WI38 (cell line): ENCODE data around the gene FLRT1.

Experiments
- H3K4me3 ChIP-seq: 2 replicates; pipeline ENCODE4 v1.5.1; 2011; ENCODE audit warnings: low read depth, mild to moderate bottlenecking, control low read depth, low read length
- TF ChIP-seq, protein P1 (sequence below): IDR thresholded peaks from 2 replicates; pipeline ENCODE4 v1.5.1; 2012; ENCODE audit warnings: low read depth, mild to moderate bottlenecking, control low read depth, low read length

Gene FLRT1

DNA sequence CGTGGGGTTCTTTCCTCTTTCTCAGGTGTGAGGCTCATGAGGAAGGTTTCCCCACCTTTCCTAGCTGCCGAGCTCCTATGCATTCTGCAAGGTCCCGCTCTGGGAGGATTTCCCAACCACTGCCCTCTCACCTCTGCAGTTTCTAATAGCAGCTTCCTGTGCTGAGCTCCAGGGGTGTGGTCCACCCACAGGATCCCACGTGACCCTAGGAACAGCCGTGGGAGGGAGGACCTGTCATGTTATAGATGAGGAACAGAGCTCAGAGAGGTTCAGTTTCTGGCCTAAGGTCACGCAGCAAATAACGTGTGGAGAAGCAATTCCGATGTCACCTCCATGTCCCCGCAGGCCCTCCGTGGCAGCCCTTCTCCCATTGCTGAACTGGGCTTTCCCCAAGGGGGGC, 38.5 kb downstream of the FLRT1 start:
- TF ChIP-seq, protein P1, sequence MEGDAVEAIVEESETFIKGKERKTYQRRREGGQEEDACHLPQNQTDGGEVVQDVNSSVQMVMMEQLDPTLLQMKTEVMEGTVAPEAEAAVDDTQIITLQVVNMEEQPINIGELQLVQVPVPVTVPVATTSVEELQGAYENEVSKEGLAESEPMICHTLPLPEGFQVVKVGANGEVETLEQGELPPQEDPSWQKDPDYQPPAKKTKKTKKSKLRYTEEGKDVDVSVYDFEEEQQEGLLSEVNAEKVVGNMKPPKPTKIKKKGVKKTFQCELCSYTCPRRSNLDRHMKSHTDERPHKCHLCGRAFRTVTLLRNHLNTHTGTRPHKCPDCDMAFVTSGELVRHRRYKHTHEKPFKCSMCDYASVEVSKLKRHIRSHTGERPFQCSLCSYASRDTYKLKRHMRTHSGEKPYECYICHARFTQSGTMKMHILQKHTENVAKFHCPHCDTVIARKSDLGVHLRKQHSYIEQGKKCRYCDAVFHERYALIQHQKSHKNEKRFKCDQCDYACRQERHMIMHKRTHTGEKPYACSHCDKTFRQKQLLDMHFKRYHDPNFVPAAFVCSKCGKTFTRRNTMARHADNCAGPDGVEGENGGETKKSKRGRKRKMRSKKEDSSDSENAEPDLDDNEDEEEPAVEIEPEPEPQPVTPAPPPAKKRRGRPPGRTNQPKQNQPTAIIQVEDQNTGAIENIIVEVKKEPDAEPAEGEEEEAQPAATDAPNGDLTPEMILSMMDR: no peak
- H3K4me3 ChIP-seq: no peak overlapping the region

- TF ChIP-seq, protein P1: no peak
These were observed 41.0 kb downstream of the FLRT1 start for GRCh38 chr11:64076758-64077157.

DNA sequence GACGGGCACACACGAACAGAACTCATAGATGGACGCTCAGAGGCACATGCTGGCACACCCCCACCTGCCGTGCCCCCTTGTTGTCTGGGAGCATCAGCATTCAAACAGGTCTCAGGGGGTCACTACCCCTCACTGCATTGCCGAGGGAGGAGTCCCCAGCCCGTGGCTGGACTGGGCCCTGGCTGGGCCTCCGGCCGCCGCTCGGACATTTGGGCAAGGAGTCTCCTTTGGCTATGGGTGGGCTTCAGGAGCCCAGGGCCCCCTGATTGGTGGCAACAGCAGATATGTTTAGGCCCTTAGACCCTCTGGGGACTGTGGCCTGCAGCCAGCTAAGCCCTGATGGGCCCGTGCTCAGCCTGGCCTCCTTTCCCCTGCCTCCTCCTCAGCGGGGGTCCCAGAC, 41.9 kb downstream of the FLRT1 start:
- TF ChIP-seq, protein P1: no peak
- no peak overlapping the region for H3K4me3 ChIP-seq

More at GRCh38 chr11:64076758-64077157, 41.0 kb downstream of the FLRT1 start:
- no peak overlapping the region for H3K4me3 ChIP-seq

DNA sequence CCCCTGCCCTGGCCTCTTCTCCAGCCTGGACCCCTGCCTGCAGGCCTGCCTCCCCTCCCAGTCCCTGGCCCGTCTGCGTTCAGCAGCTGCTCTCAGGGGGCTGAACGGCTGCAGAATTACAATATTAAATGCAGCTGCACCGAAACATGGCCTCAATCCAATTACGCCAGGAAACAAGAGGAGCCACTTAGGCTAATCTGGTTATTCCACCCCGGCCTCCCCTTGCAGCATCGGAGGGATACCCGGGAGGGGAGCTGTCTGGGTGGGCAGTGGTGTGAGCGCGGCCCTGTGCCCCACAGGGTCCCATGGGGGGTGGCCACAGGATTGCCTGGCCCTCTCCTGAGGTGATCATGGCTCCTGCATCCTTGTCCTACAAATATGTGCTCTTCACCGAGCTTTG, 42.6 kb downstream of the FLRT1 start:
- H3K4me3 ChIP-seq: no peak overlapping the region
- TF ChIP-seq, protein P1: no peak

GRCh38 chr11:64078905-64079304, 43.2 kb downstream of the FLRT1 start:
- TF ChIP-seq, protein P1: no peak
- no peak overlapping the region for H3K4me3 ChIP-seq

DNA sequence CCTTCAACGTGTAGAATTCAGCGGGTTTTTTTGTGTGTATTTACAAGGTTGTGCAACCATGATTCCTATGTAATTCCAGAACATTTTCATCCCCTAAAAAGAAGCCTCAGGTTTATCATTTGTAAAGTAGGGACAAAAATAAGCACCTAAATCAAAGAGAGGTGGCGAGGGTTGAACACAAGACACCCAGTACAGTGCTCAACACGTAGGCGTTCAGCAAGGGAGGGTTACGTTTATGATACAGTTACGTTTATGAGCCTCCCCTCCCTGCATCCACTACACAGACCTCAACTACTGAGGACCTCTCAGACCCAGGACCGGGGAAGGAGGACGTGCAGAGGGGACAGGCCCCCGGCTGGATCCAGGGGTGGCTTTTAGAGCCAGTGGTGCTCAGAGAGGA, 44.7 kb downstream of the FLRT1 start:
- no peak overlapping the region for H3K4me3 ChIP-seq

GRCh38 chr11:64081745-64082442, 46.2 kb downstream of the FLRT1 start:
- TF ChIP-seq, protein P1: no peak

More for the DNA sequence above, 44.7 kb downstream of the FLRT1 start:
- TF ChIP-seq, protein P1: no peak

More at GRCh38 chr11:64081745-64082442, 46.2 kb downstream of the FLRT1 start:
- H3K4me3 ChIP-seq: no peak overlapping the region
